GM10266 (cell line): ENCODE data around the gene DMD.

Experiments used
- DNase-seq: peaks from one replicate; pipeline ENCODE4 v3.0.0; 2012; ENCODE audit errors: extremely low spot score
- CTCF ChIP-seq: IDR thresholded peaks from 2 replicates; pipeline ENCODE4 v1.5.1; 2012; ENCODE audit warnings: mild to moderate bottlenecking, low read depth; ENCODE audit not compliant: control insufficient read depth, insufficient read depth; ENCODE audit errors: missing control alignments

DMD gene

GRCh38 chrX:31604629-31605221 is 1606.6 kb downstream of the DMD start:
- DNase-seq = no peak
- TF ChIP-seq CTCF = no peak

DNA sequence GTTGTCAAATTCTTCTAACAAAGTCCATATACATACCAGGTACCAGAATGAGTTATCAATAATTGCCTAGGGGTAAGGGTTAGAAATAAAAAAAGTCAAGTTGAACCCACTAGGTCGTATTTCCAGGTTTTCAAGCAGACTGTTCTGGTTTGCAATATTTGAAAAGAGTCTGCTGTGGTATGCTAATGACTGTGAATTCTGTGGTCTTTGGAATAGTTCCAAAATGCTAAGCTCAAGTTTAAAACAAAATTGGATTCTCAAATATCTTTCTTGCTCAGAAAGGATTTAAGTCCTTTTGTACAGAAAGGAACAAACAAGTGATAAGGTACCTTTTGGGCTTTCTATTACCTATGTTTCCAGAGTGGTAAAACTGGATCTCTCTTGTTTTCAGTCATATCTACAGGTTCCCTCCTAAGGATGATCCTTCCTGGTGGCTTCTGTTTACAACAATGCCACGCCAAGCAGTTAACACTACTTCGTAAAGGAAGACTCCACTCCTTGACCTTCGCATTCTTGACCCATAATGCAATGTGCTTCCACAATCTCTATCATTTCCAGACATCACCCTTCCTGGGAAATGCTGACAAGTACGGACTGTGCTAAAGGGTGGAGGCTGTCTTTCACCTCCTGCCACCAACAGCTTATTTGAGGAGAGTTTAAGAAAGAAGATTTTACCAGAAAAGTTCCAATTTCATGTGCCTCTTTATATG is 1607.8 kb downstream of the DMD start:
- TF ChIP-seq CTCF = no peak
- no peak for DNase-seq

GRCh38 chrX:31600823-31601222 is 1610.5 kb downstream of the DMD start:
- DNase-seq = no peak
- TF ChIP-seq CTCF = no peak

- DNase-seq = no peak
- no peak for TF ChIP-seq CTCF
Measured at GRCh38 chrX:31593353-31593752, 1618.0 kb downstream of the DMD start.

DNA sequence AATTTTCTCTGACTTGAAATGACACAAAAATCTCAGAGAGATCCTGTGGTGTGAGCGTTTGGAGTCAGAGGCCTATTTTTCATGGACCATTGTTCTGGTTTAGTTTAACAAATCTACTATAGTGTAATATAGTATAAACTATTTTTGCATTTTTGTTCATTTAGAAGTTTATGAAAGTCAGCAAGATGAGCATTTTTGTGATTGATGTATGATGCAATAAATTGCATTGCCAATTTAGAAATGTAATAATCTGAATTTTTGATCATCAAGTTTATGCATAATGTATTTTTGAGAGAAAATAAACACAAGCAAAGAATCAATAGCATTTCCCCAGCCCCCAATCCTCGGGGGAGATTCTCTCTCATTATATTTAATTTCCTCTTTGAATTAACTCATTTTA is 1620.0 kb downstream of the DMD start:
- DNase-seq = no peak
- TF ChIP-seq CTCF = no peak

DNA sequence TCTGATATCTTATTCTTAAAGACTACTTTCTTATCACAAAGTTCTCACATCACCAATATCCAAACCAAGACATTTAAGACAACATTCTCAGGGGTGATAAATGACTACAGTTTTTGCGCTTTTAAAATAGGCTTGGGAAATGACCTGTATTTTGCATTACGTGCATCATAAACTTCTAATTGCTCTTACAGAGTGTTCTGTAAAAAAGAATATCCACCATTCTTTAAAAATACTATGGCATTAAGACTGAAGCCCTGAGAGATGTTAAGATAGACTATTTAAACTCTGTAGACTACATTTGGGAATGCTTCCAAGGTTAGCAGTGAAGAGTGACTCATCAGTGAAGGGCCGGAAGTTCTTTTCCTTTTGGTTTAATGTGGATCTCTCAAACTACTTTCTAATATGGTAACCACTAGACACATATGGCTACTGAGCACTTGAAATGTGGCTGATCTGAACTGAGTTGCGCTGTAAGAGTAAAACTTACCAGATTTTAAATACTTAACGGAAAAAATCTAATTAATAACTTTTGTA is 1620.7 kb downstream of the DMD start:
- no peak for DNase-seq
- TF ChIP-seq CTCF = no peak

GRCh38 chrX:31589503-31589902 is 1621.8 kb downstream of the DMD start:
- no peak for TF ChIP-seq CTCF
- no peak for DNase-seq
